Body of pancreas (tissue), 4 donors: ENCODE measurements around the gene AGR2.

Experiments used
- CTCF ChIP-seq, 7 experiments: fragments of 450-650 bp in 4 of 7; fragments of 200-600 bp in 3 of 7; sonication (generic) in 3 of 7; IDR thresholded peaks; one replicate each; pipeline ENCODE4 v1.5.1; 2016 to 2019; ENCODE audit warnings: antibody characterized with exemption in 7 of 7
- POLR2A ChIP-seq, 3 donors: fragments of 450-650 bp; IDR thresholded peaks; one replicate each; pipeline ENCODE4 v1.6.1; 2016; ENCODE audit warnings: antibody characterized with exemption in 3 of 3, mild to moderate bottlenecking in 2 of 3

- TF ChIP-seq POLR2A (IDR thresholded peaks at IDR 0.05) (no peak), CTCF (IDR thresholded peaks at IDR 0.05) (no peak)
These were observed 26.3 kb downstream of the AGR2 start for GRCh38 chr7:16778476-16778875.
